ENCODE data around the gene CGB2. TPM values are rescaled to one million over a fixed set of nuclear protein-coding genes. Genes with fewer than 3 reads are reported as not detected.
A peak's percentile ranks its signal among the peaks of the same experiment; 100 is the strongest.
"Not testable (repeated sequence)": the region's sequence is repeated elsewhere in the genome, so short reads cannot be mapped to it uniquely, and the experiment has no call there.

CGB2 gene
- total RNA-seq (not detected), polyA plus RNA-seq (ENCODE audit: insufficient read depth in 1 of 8, insufficient read length in 8 of 8, low replicate concordance in 1 of 8) (under 1 TPM in 1 of 8 donors, not detected in 7; 0.27 TPM)
- long read RNA-seq, donor 1 = 0 reads
- long read RNA-seq, donor 2 = 0 reads
- long read RNA-seq, donor 3 = 0 reads
- long read RNA-seq, donor 4 = 0 reads
- long read RNA-seq, donor 5 = 0 reads
- long read RNA-seq, donor 6 = 0 reads
- long read RNA-seq, donor 7 = 0 reads
- long read RNA-seq, donor 8 = 0 reads
- long read RNA-seq, donor 9 = 0 reads
- long read RNA-seq, donor 10 = 0 reads
- long read RNA-seq, donor 11 = 0 reads

DNA sequence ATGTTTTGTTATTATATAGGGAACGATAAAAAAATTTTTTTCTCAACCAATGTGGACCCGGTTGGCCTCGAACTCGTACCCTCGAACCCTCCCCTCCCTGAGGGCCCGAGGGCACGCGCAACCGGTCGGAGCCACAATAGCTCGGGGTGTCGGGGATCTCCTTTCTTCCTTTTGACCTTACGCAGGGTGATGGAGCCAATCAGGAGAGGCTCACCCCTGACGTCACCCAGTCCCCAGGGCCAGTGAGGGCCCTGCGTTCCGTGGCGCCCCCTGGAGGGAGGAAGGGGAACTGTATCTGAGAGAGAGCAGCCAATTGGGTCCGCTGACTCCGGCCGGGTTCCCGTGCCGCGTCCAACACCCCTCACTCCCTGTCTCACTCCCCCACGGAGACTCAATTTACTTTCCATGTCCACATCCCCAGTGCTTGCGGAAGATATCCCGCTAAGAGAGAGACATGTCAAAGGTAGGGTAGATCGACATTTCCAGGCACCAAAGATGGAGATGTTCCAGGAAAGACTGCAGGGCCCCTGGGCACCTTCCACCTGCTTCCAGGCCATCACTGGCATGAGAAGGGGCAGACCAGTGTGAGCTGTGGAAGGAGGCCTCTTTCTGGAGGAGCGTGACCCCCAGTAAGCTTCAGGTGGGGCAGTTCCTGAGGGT is at the start of gene CGB2:
Gene CGB2, plus strand, starts transcription at position 249 of the 660 bp plus-strand sequence. Its CDS starts 206 bp downstream, at position 455.
- H3K9me3 ChIP-seq (replicated peaks; ENCODE audit: control insufficient read depth, low read depth, low read length); H3K4me1 ChIP-seq (ENCODE audit: control insufficient read depth, insufficient read depth, low read length); H3K27ac ChIP-seq (ENCODE audit: low read length); H3K36me3 ChIP-seq (ENCODE audit: control insufficient read depth, insufficient read depth, low read length); DNase-seq; H3K27me3 ChIP-seq (ENCODE audit: control insufficient read depth, insufficient read depth, low read length); H3K4me3 ChIP-seq (ENCODE audit: low read length): not testable (repeated sequence)
- 41% methylated on average over 7 of the region's 28 CpGs for WGBS (ENCODE audit: insufficient coverage)

DNA sequence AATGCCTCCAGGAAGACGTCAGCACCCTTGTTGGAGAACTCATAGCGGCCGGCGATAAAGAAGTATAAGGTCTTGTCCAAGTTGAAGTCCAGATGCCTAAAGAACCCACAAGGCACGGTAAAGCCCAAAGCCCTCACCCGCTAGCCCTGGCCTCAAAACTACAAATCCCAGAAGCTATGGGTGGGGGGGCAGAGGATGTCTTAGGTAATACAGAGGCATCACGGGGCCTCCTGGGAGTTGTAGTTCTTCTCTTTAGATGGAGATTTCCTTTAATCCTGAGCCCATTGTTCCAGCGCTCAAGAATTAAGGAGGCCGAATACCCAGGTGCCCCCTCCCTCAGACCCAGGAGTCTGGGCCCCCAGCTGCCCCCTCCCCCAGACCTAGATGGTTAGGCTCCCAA is 49.4 kb upstream of the CGB2 start:
- Histone ChIP-seq H3K9me3 (replicated peaks; ENCODE audit: control insufficient read depth, low read depth, low read length) (no peaks in the 10 kb centered on the region), H3K36me3 (ENCODE audit: control insufficient read depth, insufficient read depth, low read length) (peaks cover 72% of the 10 kb centered on the region), H3K27ac (ENCODE audit: low read length) (no peak overlapping the region), H3K27me3 (ENCODE audit: control insufficient read depth, insufficient read depth, low read length) (no peaks in the 10 kb centered on the region), H3K4me1 (ENCODE audit: control insufficient read depth, insufficient read depth, low read length) (peaks cover 17% of the 10 kb centered on the region), H3K4me3 (ENCODE audit: low read length) (no peak overlapping the region)
- no peak for DNase-seq
- WGBS (ENCODE audit: insufficient coverage) = 80% methylated on average over 1 of the region's 9 CpGs

DNA sequence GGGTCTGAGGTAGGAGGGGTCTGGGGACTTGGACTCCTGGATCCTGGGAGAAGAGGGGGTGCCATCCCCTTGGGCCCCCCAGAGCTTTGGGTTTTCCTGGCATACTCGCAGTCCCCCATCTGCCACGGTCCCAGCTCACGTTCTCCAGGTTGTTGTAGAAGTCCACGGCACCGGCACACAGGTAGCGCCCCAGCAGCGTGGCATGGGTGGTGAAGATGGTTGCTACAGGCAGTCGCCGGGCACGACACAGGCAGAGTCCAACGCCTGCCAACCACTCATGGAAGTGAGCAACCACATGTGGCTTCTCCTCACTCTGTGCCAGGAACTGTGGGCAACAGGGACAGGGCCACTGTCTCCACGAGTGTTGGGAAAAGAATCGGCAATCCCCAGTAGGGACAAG is 46.0 kb upstream of the CGB2 start:
- no peak overlapping the region for H3K4me3 ChIP-seq (ENCODE audit: low read length)
- 96% methylated on average over 13 of the region's 13 CpGs for WGBS (ENCODE audit: insufficient coverage)
- no peaks in the 10 kb centered on the region for H3K27me3 ChIP-seq (ENCODE audit: control insufficient read depth, insufficient read depth, low read length)
- no peaks in the 10 kb centered on the region for H3K9me3 ChIP-seq (replicated peaks; ENCODE audit: control insufficient read depth, low read depth, low read length)
- peaks cover 21% of the 10 kb centered on the region for H3K4me1 ChIP-seq (ENCODE audit: control insufficient read depth, insufficient read depth, low read length)
- DNase-seq = no peak
- no peak overlapping the region for H3K27ac ChIP-seq (ENCODE audit: low read length)
- H3K36me3 ChIP-seq (ENCODE audit: control insufficient read depth, insufficient read depth, low read length) = peaks cover 81% of the 10 kb centered on the region

DNA sequence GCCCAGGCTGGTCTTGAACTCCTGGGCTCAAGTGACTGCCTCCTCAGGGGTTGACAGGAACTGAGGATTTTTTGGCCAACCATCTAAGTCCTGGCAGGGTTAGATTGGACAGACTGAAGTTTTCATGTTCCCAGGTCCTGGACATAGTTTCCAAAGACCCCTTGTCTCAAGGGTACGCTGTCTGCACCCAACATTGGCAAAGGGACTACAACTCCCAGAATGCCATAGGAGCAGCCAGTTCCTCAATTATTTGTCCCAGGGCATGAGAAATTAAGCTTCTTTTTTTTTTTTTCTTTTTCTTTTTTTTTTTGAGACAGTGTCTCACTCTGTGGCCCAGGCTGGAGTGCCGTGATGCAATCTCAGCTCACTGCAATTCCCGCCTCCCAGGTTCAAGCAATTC is 45.5 kb upstream of the CGB2 start:
- 92% methylated on average over 1 of the region's 3 CpGs for WGBS (ENCODE audit: insufficient coverage)
- H3K36me3 ChIP-seq (ENCODE audit: control insufficient read depth, insufficient read depth, low read length) = peaks cover 84% of the 10 kb centered on the region
- no peak for DNase-seq
- no peak overlapping the region for H3K4me3 ChIP-seq (ENCODE audit: low read length)
- H3K27ac ChIP-seq (ENCODE audit: low read length) = no peak overlapping the region
- no peaks in the 10 kb centered on the region for H3K27me3 ChIP-seq (ENCODE audit: control insufficient read depth, insufficient read depth, low read length)
- H3K4me1 ChIP-seq (ENCODE audit: control insufficient read depth, insufficient read depth, low read length) = peaks cover 26% of the 10 kb centered on the region
- no peaks in the 10 kb centered on the region for H3K9me3 ChIP-seq (replicated peaks; ENCODE audit: control insufficient read depth, low read depth, low read length)

DNA sequence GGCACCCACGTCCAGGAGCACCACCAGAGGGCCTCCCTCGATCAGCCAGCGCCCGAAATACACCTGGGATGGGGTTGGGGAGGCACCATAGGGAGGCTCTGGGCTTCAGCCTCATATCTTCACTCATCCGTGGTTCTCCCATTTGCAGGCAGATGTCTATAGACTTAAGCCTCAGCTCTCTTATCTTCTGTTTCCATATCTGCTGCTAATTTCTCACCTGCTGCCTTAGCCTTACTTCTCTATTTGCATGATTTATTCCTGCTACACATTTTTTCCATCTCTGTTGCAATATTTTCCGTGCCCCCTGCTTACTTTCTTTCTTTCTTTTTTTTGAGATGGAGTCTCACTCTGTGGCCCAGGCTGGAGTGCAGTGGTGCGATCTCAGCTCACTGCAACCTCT is 44.4 kb upstream of the CGB2 start:
- peaks cover 37% of the 10 kb centered on the region for H3K4me1 ChIP-seq (ENCODE audit: control insufficient read depth, insufficient read depth, low read length)
- H3K27me3 ChIP-seq (ENCODE audit: control insufficient read depth, insufficient read depth, low read length) = no peaks in the 10 kb centered on the region
- no peak overlapping the region for H3K27ac ChIP-seq (ENCODE audit: low read length)
- H3K36me3 ChIP-seq (ENCODE audit: control insufficient read depth, insufficient read depth, low read length) = peaks cover 74% of the 10 kb centered on the region
- H3K9me3 ChIP-seq (replicated peaks; ENCODE audit: control insufficient read depth, low read depth, low read length) = no peaks in the 10 kb centered on the region
- no peak for DNase-seq
- WGBS (ENCODE audit: insufficient coverage) = 81% methylated on average over 5 of the region's 7 CpGs
- H3K4me3 ChIP-seq (ENCODE audit: low read length) = no peak overlapping the region

DNA sequence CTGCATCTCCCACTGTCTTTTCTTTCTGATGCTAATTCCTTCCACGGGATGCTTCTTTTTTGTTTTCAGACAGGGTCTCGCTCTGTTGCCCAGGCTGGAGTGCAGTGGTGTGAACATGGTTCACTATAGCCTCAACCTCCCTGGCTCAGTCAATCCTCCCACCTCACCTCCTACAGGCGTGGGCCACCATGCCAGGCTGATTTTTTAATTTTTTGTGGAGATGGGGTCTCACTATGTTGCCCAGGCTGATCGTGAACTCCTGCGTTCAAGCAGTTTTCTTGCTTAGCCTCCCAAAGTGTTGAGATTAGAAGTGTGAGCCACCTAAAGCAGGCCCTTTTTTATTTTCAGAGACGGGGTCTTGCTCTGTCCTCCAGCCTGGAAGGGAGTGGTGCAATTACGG is 43.4 kb upstream of the CGB2 start:
- no peak overlapping the region for H3K4me3 ChIP-seq (ENCODE audit: low read length)
- no peaks in the 10 kb centered on the region for H3K9me3 ChIP-seq (replicated peaks; ENCODE audit: control insufficient read depth, low read depth, low read length)
- DNase-seq = no peak
- 96% methylated on average over 4 of the region's 7 CpGs for WGBS (ENCODE audit: insufficient coverage)
- peaks cover 42% of the 10 kb centered on the region for H3K4me1 ChIP-seq (ENCODE audit: control insufficient read depth, insufficient read depth, low read length)
- H3K27me3 ChIP-seq (ENCODE audit: control insufficient read depth, insufficient read depth, low read length) = no peaks in the 10 kb centered on the region
- peaks cover 65% of the 10 kb centered on the region for H3K36me3 ChIP-seq (ENCODE audit: control insufficient read depth, insufficient read depth, low read length)
- H3K27ac ChIP-seq (ENCODE audit: low read length) = no peak overlapping the region

DNA sequence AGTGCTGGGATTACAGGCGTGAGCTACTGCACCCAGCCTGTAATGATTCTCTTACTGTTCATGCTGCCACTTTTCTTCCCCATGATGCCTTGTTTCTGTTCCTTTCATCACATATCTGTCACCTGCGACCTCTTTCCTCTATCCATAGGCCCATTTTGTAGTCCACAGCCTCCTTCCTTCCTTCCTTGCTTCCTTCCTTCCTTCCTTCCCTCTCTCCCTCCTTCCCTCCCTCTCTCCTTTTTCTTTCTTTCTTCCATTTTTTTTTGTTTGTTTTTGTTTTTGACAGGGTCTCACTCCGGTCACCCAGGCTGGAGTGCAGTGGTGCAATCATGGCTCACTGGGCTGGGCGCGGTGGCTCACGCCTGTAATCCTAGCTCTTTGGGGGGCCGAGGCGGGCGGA is 42.8 kb upstream of the CGB2 start:
- WGBS (ENCODE audit: insufficient coverage) = 88% methylated on average over 8 of the region's 9 CpGs
- H3K27me3 ChIP-seq (ENCODE audit: control insufficient read depth, insufficient read depth, low read length) = no peaks in the 10 kb centered on the region
- no peak for DNase-seq
- H3K4me3 ChIP-seq (ENCODE audit: low read length) = no peak overlapping the region
- peaks cover 59% of the 10 kb centered on the region for H3K36me3 ChIP-seq (ENCODE audit: control insufficient read depth, insufficient read depth, low read length)
- peak overlapping the region; percentile 98 for H3K27ac ChIP-seq (ENCODE audit: low read length)
- H3K4me1 ChIP-seq (ENCODE audit: control insufficient read depth, insufficient read depth, low read length) = peaks cover 42% of the 10 kb centered on the region
- no peaks in the 10 kb centered on the region for H3K9me3 ChIP-seq (replicated peaks; ENCODE audit: control insufficient read depth, low read depth, low read length)

DNA sequence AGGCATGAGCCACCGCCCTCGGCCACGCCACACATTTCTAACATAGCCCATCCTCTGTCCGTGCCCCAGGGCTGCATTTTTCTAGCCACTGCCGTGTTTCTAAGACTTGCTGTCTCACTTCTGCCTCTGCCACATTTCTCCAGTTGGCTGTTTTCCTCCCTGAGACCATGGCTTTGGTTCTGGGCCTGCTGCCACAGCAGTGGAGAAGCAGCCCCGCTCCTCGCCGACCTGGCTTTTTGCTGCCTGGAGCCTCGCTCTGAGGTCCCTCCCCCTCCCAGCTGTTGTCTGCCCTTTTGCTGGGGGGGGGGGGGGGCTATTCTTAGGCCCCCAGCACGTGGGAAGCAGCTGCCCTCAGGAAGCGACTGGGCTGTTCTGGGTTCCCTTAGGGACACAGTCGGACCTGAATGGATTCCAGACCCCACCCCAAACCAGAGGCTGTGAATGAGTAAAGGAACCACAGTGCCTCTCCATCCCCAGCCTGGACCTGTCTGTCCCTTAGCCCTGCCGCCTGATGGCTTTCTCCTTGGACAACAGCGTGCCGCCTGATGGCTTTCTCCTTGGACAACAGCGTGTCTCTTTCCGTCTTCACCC is 41.9 kb upstream of the CGB2 start:
- WGBS (ENCODE audit: insufficient coverage) = 77% methylated on average over 11 of the region's 17 CpGs
- Histone ChIP-seq H3K27ac (ENCODE audit: low read length) (peak overlapping the region; percentile 98), H3K36me3 (ENCODE audit: control insufficient read depth, insufficient read depth, low read length) (peaks cover 56% of the 10 kb centered on the region)

DNA sequence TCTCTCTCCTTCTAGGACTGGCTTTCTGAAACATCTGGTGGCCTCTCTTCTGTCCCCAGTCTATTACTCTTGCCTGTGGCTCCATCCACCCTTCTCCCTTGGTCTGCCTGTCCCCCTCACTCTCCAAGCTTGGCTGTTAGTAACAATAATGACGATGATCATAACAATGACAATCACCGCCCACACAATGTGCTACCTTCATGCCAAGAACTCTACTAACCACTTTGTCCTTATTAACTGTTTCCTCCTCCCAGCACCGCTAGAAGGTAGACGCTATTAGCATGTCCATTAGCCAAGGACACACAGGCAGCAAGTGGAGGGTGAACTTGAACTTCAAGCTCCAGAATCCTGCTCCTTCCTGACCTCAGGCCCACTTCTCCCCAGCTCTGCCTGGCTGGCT is 41.3 kb upstream of the CGB2 start:
- no peak for DNase-seq
- Histone ChIP-seq H3K9me3 (replicated peaks; ENCODE audit: control insufficient read depth, low read depth, low read length) (no peaks in the 10 kb centered on the region), H3K27ac (ENCODE audit: low read length) (peak overlapping the region; percentile 98), H3K36me3 (ENCODE audit: control insufficient read depth, insufficient read depth, low read length) (peaks cover 50% of the 10 kb centered on the region), H3K4me3 (ENCODE audit: low read length) (peak overlapping the region; percentile 8), H3K27me3 (ENCODE audit: control insufficient read depth, insufficient read depth, low read length) (no peaks in the 10 kb centered on the region), H3K4me1 (ENCODE audit: control insufficient read depth, insufficient read depth, low read length) (peaks cover 52% of the 10 kb centered on the region)
- 71% methylated on average over 4 of the region's 4 CpGs for WGBS (ENCODE audit: insufficient coverage)

More for the DNA sequence above, 41.9 kb upstream of the CGB2 start:
- no peaks in the 10 kb centered on the region for H3K9me3 ChIP-seq (replicated peaks; ENCODE audit: control insufficient read depth, low read depth, low read length)
- no peaks in the 10 kb centered on the region for H3K27me3 ChIP-seq (ENCODE audit: control insufficient read depth, insufficient read depth, low read length)
- peak; percentile 82 for DNase-seq
- peaks cover 50% of the 10 kb centered on the region for H3K4me1 ChIP-seq (ENCODE audit: control insufficient read depth, insufficient read depth, low read length)
- H3K4me3 ChIP-seq (ENCODE audit: low read length) = peak overlapping the region; percentile 8

DNA sequence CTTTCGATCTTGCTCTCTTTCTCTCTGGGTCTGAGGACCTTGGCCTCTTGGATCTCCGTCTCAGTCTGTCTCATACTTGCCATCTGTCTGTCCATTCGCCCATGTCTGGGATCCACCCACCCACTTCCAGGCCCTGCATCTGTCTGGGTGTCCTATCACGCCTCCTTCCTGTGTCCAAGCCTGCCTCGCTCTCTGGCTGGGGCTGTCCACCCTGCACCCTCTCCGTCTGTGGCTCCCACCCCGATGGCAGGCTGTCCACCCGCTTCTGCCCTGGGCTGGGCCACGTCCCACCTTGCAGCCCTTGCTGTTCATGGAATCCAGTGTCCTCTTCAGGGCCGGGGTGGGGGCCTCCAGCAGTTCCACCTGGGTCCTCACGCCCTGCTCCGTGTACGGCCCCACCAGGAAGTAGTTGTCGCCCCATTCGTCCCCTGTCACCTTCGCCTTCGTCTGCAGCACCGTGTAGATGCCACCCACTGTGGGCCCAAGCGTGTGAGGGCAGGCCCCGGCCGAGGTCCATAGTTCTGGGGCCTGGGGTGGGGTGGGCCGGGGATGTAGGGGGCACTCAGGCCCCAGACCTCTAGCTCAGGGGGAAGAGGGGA is 40.6 kb upstream of the CGB2 start:
- WGBS (ENCODE audit: insufficient coverage) = 88% methylated on average over 15 of the region's 22 CpGs
- Histone ChIP-seq H3K36me3 (ENCODE audit: control insufficient read depth, insufficient read depth, low read length) (peaks cover 43% of the 10 kb centered on the region), H3K27me3 (ENCODE audit: control insufficient read depth, insufficient read depth, low read length) (no peaks in the 10 kb centered on the region), H3K4me3 (ENCODE audit: low read length) (peak overlapping the region; percentile 98), H3K4me1 (ENCODE audit: control insufficient read depth, insufficient read depth, low read length) (peaks cover 52% of the 10 kb centered on the region), H3K27ac (ENCODE audit: low read length) (peak overlapping the region; percentile 98), H3K9me3 (replicated peaks; ENCODE audit: control insufficient read depth, low read depth, low read length) (no peaks in the 10 kb centered on the region)
- DNase-seq = no peak

Data from muscle of leg (tissue), 16 donors.